HepG2 (cell line): ENCODE measurements around the gene PRM2. TPM values are rescaled to one million over a fixed set of nuclear protein-coding genes. Genes with fewer than 3 reads are reported as not detected.
A peak's percentile ranks its signal among the peaks of the same experiment; 100 is the strongest.

Source experiments
- FOSL2 ChIP-seq: sonication (generic); formaldehyde crosslinking; IDR thresholded peaks from 2 replicates; pipeline ENCODE4 v1.4.0; 2020; ENCODE audit warnings: missing genetic modification reagents
- GATAD2A ChIP-seq: IDR thresholded peaks from 2 replicates; pipeline ENCODE4 v1.6.1; 2016
- MAFF ChIP-seq: IDR thresholded peaks from 2 replicates; pipeline ENCODE4 v1.6.1; 2011; ENCODE audit warnings: low read depth, low read length, improper control_type of control experiment
- MTF2 ChIP-seq: sonication (generic); formaldehyde crosslinking; IDR thresholded peaks from 2 replicates; pipeline ENCODE4 v1.5.0; 2020; ENCODE audit warnings: missing genetic modification reagents, borderline replicate concordance
- NFYB ChIP-seq: sonication (generic); formaldehyde crosslinking; IDR thresholded peaks from 2 replicates; pipeline ENCODE4 v1.4.0; 2020; ENCODE audit warnings: missing genetic modification reagents
- RBM39 ChIP-seq: fragments of 200-400 bp; formaldehyde crosslinking; IDR thresholded peaks from one replicate; pipeline ENCODE4 v1.6.1; 2018; ENCODE audit warnings: antibody characterized with exemption, mild to moderate bottlenecking, low read depth, low read length; ENCODE audit not compliant: poor library complexity, severe bottlenecking
- RCOR2 ChIP-seq: IDR thresholded peaks from 2 replicates; pipeline ENCODE4 v1.6.1; 2016; ENCODE audit warnings: missing biosample characterization, missing genetic modification reagents
- SRF ChIP-seq: IDR thresholded peaks from 2 replicates; pipeline ENCODE4 v1.6.1; 2011; ENCODE audit warnings: mild to moderate bottlenecking, low read depth, low read length, moderate library complexity
- TBP ChIP-seq: sonication (generic); formaldehyde crosslinking; IDR thresholded peaks from 2 replicates; pipeline ENCODE4 v1.5.0; 2020; ENCODE audit warnings: missing genetic modification reagents
- ZFY ChIP-seq: sonication (generic); formaldehyde crosslinking; IDR thresholded peaks from 2 replicates; pipeline ENCODE4 v1.4.0; 2020; ENCODE audit warnings: missing genetic modification reagents
- ZNF546 ChIP-seq: sonication (generic); formaldehyde crosslinking; conservative IDR thresholded peaks from 2 replicates; pipeline ENCODE4 v1.8.1; 2023; ENCODE audit warnings: mild to moderate bottlenecking, missing genetic modification reagents
- ZNF644 ChIP-seq: IDR thresholded peaks from 2 replicates; pipeline ENCODE4 v1.6.1; 2016; ENCODE audit warnings: low read depth
- polyA plus RNA-seq, 8 experiments: library from polyadenylated mRNA; depleted of rRNA in 3 of 8; stranded (reverse) in 7 of 8; unstranded in 1 of 8; fragments of >200 nt; fragmentation: Illumina TruSeq in 4 of 8; extraction: Trizol in 4 of 8; gene quantifications; 2 replicates each; pipeline versions ENCODE4 v1.2.1 to v1.2.3, GENCODE V29; 2011 to 2016; ENCODE audit warnings: low read depth in 4 of 8, missing spikeins in 1 of 8, mixed read lengths in 1 of 8; ENCODE audit not compliant: insufficient read depth in 1 of 8
- total RNA-seq, 5 experiments: library from RNA; depleted of rRNA; stranded (reverse); fragments of >200 nt; fragmentation: Illumina TruSeq; extraction: Trizol; gene quantifications; 2 replicates each; pipeline ENCODE4 v1.2.3, GENCODE V29; 2016; ENCODE audit warnings: low read depth in 1 of 5
- TF ChIP-seq, protein P1 (sequence below): sonication (generic); formaldehyde crosslinking; IDR thresholded peaks from 2 replicates; pipeline ENCODE4 v1.5.0; 2020; ENCODE audit warnings: mild to moderate bottlenecking, missing genetic modification reagents, borderline replicate concordance
- TF ChIP-seq, protein P2 (sequence below): sonication (generic); formaldehyde crosslinking; conservative IDR thresholded peaks from 2 replicates; pipeline ENCODE4 v1.8.0; 2022; ENCODE audit warnings: missing genetic modification reagents
- TF ChIP-seq, protein P3 (sequence below): sonication (generic); formaldehyde crosslinking; IDR thresholded peaks from 2 replicates; pipeline ENCODE4 v1.4.0; 2020; ENCODE audit warnings: missing genetic modification reagents
- TF ChIP-seq, protein P4 (sequence below): IDR thresholded peaks from 2 replicates; pipeline ENCODE4 v1.6.1; 2016; ENCODE audit warnings: missing compliant biosample characterization, missing genetic modification reagents, borderline replicate concordance
- TF ChIP-seq, protein P5 (sequence below): sonication (generic); formaldehyde crosslinking; IDR thresholded peaks from 2 replicates; pipeline ENCODE4 v1.9.0; 2022; ENCODE audit warnings: low read depth, missing genetic modification reagents

The PRM2 gene
- total and polyA plus RNA-seq, 2 of the 13 experiments (the other 11 are each of a cell fraction or from before 2014, with no cell fraction given): 0.54 TPM; not detected in 1

DNA sequence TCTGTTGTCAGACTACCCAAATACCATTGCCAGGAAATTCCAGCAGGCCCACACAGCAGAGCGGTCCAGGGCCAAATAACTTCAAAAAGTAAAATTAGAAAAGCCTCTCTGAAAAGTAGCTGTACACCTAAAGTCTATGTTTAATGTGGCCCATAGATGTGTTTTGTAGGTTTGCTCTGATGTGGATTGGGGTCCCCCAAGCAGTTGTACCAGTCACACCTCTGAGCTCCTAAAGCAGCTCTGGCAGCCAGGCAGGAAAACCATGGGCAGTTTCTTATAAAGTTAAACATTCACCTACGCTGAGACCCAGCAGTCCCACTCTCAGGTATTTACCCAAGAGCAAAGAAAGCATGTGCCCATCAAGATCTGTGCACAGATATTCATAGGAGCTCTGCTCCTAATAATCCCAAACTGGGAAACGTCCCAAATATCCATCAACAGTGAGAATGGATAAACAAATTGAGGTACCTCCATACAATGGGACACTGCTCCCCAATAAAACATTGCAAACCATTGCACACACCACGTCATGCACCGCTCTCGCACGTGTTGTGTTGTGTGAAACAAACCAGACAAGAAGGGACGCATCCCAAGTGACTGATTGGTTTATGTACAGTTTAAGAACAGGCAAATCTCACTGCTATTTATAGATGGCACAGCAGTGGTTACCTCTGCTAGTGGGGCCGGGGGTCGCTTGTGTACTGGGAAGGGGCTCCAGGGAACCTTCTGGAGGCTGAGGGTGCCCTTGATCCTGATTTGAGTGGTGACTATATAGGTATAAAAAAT, 20.6 kb upstream of the PRM2 start (continued):
- TF ChIP-seq NFYB (CRISPR knock-in tag): peak; percentile 38; the same call in 1 of the 2 replicates
- TF ChIP-seq GATAD2A (CRISPR knock-in tag): peak; percentile 92
- TF ChIP-seq, protein P1, sequence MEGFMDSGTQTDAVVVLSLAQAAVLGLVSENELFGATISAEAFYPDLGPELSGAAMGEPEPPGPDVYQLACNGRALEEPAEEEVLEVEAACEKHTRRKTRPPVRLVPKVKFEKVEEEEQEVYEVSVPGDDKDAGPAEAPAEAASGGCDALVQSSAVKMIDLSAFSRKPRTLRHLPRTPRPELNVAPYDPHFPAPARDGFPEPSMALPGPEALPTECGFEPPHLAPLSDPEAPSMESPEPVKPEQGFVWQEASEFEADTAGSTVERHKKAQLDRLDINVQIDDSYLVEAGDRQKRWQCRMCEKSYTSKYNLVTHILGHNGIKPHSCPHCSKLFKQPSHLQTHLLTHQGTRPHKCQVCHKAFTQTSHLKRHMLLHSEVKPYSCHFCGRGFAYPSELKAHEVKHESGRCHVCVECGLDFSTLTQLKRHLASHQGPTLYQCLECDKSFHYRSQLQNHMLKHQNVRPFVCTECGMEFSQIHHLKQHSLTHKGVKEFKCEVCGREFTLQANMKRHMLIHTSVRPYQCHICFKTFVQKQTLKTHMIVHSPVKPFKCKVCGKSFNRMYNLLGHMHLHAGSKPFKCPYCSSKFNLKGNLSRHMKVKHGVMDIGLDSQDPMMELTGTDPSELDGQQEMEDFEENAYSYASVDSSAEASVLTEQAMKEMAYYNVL: no peak; the same call in none of the 2 replicates
- TF ChIP-seq MAFF: no peak
- peak; percentile 38; the same call in 1 of the 2 replicates for TF ChIP-seq ZNF644 (CRISPR knock-in tag)
- TF ChIP-seq, protein P2, sequence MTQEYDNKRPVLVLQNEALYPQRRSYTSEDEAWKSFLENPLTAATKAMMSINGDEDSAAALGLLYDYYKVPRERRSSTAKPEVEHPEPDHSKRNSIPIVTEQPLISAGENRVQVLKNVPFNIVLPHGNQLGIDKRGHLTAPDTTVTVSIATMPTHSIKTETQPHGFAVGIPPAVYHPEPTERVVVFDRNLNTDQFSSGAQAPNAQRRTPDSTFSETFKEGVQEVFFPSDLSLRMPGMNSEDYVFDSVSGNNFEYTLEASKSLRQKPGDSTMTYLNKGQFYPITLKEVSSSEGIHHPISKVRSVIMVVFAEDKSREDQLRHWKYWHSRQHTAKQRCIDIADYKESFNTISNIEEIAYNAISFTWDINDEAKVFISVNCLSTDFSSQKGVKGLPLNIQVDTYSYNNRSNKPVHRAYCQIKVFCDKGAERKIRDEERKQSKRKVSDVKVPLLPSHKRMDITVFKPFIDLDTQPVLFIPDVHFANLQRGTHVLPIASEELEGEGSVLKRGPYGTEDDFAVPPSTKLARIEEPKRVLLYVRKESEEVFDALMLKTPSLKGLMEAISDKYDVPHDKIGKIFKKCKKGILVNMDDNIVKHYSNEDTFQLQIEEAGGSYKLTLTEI: no peak
- no peak for TF ChIP-seq RBM39
- peak; percentile 54 for TF ChIP-seq FOSL2 (CRISPR knock-in tag)
- peak; percentile 16; the same call in 1 of the 2 replicates for TF ChIP-seq ZNF546 (CRISPR knock-in tag)
- no peak; the same call in 1 of the 2 replicates for TF ChIP-seq ZFY (CRISPR knock-in tag)
- TF ChIP-seq MTF2 (CRISPR knock-in tag): 0 out of 2 replicates have a peak, but pooled peaks have one; percentile 36
- no peak for TF ChIP-seq SRF
- TF ChIP-seq, protein P3, sequence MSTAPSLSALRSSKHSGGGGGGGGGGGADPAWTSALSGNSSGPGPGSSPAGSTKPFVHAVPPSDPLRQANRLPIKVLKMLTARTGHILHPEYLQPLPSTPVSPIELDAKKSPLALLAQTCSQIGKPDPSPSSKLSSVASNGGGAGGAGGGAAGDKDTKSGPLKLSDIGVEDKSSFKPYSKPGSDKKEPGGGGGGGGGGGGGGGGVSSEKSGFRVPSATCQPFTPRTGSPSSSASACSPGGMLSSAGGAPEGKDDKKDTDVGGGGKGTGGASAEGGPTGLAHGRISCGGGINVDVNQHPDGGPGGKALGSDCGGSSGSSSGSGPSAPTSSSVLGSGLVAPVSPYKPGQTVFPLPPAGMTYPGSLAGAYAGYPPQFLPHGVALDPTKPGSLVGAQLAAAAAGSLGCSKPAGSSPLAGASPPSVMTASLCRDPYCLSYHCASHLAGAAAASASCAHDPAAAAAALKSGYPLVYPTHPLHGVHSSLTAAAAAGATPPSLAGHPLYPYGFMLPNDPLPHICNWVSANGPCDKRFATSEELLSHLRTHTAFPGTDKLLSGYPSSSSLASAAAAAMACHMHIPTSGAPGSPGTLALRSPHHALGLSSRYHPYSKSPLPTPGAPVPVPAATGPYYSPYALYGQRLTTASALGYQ (CRISPR knock-in tag): peak; percentile 74
- TF ChIP-seq TBP: no peak
- TF ChIP-seq, protein P4, sequence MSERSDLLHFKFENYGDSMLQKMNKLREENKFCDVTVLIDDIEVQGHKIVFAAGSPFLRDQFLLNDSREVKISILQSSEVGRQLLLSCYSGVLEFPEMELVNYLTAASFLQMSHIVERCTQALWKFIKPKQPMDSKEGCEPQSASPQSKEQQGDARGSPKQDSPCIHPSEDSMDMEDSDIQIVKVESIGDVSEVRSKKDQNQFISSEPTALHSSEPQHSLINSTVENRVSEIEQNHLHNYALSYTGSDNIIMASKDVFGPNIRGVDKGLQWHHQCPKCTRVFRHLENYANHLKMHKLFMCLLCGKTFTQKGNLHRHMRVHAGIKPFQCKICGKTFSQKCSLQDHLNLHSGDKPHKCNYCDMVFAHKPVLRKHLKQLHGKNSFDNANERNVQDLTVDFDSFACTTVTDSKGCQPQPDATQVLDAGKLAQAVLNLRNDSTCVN (CRISPR knock-in tag): no peak
- TF ChIP-seq RCOR2: peak; percentile 32; the same call in 1 of the 2 replicates
- TF ChIP-seq, protein P5, sequence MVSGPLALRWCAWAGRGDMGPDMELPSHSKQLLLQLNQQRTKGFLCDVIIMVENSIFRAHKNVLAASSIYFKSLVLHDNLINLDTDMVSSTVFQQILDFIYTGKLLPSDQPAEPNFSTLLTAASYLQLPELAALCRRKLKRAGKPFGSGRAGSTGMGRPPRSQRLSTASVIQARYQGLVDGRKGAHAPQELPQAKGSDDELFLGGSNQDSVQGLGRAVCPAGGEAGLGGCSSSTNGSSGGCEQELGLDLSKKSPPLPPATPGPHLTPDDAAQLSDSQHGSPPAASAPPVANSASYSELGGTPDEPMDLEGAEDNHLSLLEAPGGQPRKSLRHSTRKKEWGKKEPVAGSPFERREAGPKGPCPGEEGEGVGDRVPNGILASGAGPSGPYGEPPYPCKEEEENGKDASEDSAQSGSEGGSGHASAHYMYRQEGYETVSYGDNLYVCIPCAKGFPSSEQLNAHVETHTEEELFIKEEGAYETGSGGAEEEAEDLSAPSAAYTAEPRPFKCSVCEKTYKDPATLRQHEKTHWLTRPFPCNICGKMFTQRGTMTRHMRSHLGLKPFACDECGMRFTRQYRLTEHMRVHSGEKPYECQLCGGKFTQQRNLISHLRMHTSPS: no peak; the same call in 1 of the 2 replicates
